ENCODE data around the gene GPD2. TPM values are rescaled to one million over a fixed set of nuclear protein-coding genes. Genes with fewer than 3 reads are reported as not detected.

Gene GPD2
- total and polyA plus RNA-seq, 10 of the 15 experiments (the other 5 are each of a cell fraction or from before 2014, with no cell fraction given) = 10.0 to 73.5 (median 43.4) TPM

GRCh38 chr2:156490466-156490840, 54.3 kb downstream of the GPD2 start:
- WGBS (ENCODE audit: insufficient coverage, insufficient replicate concordance, low lambda C conversion rate, missing lambda C conversion rate) = 92% methylated on average over 1 of the region's 1 CpG
- no peak overlapping the region for H3K4me2 ChIP-seq (ENCODE audit: control insufficient read depth, insufficient read depth)
- ATAC-seq = peak; percentile 45
- H3K4me1 ChIP-seq (ENCODE audit: control insufficient read depth, insufficient read depth, low read length) = peaks cover 13% of the 10 kb centered on the region
- no TSS peak for BruUV-seq (replicated peaks)
- ChIA-PET RAD21 (ENCODE audit: unreplicated experiment) (interaction anchor here (1.3 to 2.1 kb wide), 2 partner anchors 62 to 90 kb away, joined by 4 read pairs; no protein-coding TSS in a partner anchor), POLR2A (interaction anchor here (0.6 kb wide), 1 partner anchor 695 kb away, joined by 4 read pairs; no protein-coding TSS in a partner anchor), CTCF (interaction anchor here (0.5 to 1.3 kb wide), 5 partner anchors 9 to 91 kb away, joined by 3 to 4 read pairs (median 3); no protein-coding TSS in a partner anchor), SMC1A (ENCODE audit: uncharacterized antibody, unreplicated experiment) (interaction anchor here (0.6 to 2.5 kb wide), 6 partner anchors 9 to 621 kb away, joined by 3 to 10 read pairs (median 4); no protein-coding TSS in a partner anchor)
- H3K27me3 ChIP-seq (replicated peaks in 1 of 2; ENCODE audit: control insufficient read depth in 2 of 2, insufficient read depth in 2 of 2, low read length in 1 of 2) = no peaks in the 10 kb centered on the region
- no peaks in the 10 kb centered on the region for H4K20me1 ChIP-seq (ENCODE audit: control insufficient read depth, insufficient read depth)
- H3K4me3 ChIP-seq = no peak overlapping the region
- TF ChIP-seq SPI1 (IDR thresholded peaks at IDR 0.05; ENCODE audit: borderline replicate concordance, insufficient read depth, low read depth, low read length) (no peak), CBFB (IDR thresholded peaks at IDR 0.05; ENCODE audit: low read depth) (no peak), PAX8 (IDR thresholded peaks at IDR 0.05) (no peak), GATAD2B (conservative IDR thresholded peaks at IDR 0.05; ENCODE audit: low read depth) (no peak), LARP7 (IDR thresholded peaks at IDR 0.05) (no peak)
- TF ChIP-seq, protein P1, sequence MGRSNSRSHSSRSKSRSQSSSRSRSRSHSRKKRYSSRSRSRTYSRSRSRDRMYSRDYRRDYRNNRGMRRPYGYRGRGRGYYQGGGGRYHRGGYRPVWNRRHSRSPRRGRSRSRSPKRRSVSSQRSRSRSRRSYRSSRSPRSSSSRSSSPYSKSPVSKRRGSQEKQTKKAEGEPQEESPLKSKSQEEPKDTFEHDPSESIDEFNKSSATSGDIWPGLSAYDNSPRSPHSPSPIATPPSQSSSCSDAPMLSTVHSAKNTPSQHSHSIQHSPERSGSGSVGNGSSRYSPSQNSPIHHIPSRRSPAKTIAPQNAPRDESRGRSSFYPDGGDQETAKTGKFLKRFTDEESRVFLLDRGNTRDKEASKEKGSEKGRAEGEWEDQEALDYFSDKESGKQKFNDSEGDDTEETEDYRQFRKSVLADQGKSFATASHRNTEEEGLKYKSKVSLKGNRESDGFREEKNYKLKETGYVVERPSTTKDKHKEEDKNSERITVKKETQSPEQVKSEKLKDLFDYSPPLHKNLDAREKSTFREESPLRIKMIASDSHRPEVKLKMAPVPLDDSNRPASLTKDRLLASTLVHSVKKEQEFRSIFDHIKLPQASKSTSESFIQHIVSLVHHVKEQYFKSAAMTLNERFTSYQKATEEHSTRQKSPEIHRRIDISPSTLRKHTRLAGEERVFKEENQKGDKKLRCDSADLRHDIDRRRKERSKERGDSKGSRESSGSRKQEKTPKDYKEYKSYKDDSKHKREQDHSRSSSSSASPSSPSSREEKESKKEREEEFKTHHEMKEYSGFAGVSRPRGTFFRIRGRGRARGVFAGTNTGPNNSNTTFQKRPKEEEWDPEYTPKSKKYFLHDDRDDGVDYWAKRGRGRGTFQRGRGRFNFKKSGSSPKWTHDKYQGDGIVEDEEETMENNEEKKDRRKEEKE (IDR thresholded peaks at IDR 0.05) = no peak
- TF ChIP-seq, protein P2, sequence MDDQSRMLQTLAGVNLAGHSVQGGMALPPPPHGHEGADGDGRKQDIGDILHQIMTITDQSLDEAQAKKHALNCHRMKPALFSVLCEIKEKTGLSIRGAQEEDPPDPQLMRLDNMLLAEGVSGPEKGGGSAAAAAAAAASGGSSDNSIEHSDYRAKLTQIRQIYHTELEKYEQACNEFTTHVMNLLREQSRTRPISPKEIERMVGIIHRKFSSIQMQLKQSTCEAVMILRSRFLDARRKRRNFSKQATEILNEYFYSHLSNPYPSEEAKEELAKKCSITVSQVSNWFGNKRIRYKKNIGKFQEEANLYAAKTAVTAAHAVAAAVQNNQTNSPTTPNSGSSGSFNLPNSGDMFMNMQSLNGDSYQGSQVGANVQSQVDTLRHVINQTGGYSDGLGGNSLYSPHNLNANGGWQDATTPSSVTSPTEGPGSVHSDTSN (IDR thresholded peaks at IDR 0.05; ENCODE audit: insufficient replicate concordance, low read depth, low read length) = no peak
- peaks cover 5% of the 10 kb centered on the region; the same call in 1 of the 2 replicates for H3K79me2 ChIP-seq (ENCODE audit: control insufficient read depth, insufficient read depth, low read length)
- no peak overlapping the region for H2AFZ ChIP-seq (ENCODE audit: control insufficient read depth, low read depth, low read length)
- H3K9me3 ChIP-seq (replicated peaks; ENCODE audit: control insufficient read depth, insufficient read depth, low read length) = no peaks in the 10 kb centered on the region
- intact Hi-C loops (cut with micrococcal nuclease; ENCODE audit: unreplicated experiment) = no loop called here
- no peak for FAIRE-seq
- no peaks in the 10 kb centered on the region for H3K36me3 ChIP-seq (ENCODE audit: control insufficient read depth in 2 of 2, insufficient read depth in 2 of 2, low read length in 1 of 2)
- H3K9ac ChIP-seq (ENCODE audit: control insufficient read depth, insufficient read depth, low read length) = no peak overlapping the region
- no peak for DNase-seq (ENCODE audit: low read depth, low spot score)
- H3K27ac ChIP-seq (ENCODE audit: control insufficient read depth, insufficient read depth) = no peak overlapping the region
- in situ Hi-C loops (cut with MboI) = no loop called here

All from GM12878 (cell line).